Femur (tissue), 1 donor: ENCODE results near the gene ZFHX3.

Experiments
- DNase-seq: peaks from one replicate; pipeline ENCODE4 v3.0.0-alpha.2; 2017

The ZFHX3 gene

DNA sequence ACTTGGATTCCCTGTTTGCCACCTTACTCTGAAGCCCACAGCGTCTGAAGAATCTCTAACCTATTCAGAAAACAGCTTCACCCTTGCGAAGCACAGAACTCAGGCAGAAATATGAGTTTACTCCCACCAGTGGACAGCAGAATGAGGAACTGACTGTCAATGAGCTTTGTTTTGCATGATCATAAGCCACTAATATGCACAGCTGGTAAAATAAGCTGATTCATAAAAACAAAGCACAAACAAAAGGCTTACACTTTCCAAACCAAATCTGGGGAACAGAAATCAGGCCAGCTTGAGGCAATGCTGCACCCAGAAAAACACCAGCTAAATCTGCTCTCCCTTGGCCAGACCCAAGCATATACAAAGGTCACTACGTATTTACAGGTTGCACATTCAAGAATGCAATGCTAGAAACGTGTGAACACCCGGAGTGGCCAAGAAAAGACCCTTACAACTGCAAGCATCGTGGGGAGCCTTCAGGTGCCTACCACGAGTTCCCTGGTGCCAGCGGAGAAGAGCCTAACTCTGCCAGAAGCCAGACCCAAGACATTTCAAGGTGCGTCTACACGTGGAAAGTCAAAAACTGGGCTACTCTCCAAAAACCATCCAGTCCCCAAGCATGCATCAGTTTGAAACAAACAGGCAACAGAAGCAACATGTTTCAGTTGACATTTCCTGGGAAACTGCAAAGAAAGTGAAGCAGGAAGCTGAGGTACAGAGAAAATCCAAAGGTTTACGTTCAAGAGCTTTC is 207.1 kb downstream of the ZFHX3 start:
- DNase-seq: no peak

DNA sequence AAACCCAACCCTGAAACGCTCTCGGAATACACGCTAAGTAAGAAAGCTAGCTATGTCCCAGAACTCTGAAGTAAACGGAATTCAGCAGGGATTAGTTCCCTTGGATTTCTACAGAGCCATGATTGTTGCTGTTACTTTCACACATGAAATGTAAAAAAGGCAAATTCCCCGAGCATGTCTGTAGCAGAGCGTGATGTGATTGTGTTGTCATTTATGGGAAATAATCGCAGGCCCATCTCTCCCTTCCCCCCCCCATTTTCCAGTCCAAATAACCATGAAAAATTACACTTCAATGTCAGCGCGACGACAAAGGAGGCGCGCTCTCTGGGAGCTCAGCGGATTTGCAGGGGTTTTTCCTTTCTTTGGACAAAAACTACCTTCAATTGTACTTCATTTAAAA is 209.0 kb downstream of the ZFHX3 start:
- DNase-seq: no peak

DNA sequence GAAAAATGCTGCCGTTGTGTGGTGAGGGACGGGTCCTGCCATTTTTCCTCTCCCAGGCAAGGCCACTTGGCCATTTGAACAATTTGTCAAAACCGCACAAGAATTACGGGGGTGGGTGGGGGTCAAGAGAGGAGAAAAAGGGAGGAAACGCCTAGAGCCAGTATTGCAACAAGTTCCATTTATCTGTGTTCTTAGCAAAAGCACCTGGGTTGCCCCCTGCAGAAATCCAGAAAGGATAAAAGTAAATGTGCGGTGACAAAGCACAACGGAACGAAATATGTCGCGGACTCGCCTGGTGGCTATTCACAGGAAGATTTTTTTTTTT is 209.4 kb downstream of the ZFHX3 start:
- no peak for DNase-seq

DNA sequence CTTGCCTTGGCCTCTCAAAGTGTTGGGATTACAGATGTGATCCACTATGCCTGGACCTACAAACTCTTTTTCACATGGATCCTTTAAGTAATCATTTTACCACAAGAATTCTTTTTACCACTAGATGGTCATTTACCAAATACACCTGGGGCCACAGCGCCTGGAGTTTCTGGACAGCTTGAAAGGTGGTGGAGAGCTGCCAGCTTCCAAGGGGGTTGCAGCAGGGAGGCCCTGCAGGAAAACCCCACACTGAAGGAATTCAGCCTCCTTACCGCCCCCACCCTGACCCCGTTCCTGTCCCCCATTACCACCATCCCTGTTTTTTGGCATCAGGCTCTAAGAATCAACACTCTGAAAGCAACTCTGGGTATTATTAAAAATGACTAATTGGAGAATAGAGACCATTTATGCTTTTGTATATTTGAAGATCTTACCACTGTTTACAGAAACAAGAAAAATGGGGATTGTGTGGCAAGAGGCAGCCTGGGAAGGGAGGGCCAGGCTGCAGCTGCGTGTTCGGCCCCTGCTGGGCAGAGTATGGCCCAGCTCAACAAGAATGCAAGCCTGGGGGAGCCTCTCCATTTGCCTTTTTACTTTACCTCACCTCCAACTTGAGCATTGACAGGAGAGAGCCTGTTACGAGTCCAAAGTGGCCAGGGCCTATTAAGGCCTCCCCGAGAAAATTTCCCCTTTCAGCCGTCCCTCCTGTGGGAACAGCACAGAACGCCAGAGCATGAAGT is 209.9 kb downstream of the ZFHX3 start:
- DNase-seq: no peak

DNA sequence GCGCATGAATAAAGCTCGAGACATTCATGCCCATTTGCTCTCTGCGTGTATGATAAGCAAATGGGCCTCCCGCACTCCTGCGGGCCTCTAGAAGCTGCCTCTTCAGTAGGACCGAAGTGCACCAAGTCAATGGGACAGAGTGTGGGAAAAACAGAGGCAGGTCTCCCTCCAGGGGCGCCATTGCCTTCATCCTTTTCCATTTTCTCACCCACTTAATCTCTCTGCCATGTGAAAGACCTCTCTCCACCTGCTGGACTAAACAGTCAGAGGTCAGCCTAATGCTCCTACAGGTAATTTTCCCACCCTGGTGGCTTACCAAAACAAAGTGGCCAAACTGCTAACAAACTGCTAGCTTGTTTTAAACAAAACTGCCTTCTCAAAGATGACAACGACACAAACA is 210.9 kb downstream of the ZFHX3 start:
- no peak for DNase-seq

DNA sequence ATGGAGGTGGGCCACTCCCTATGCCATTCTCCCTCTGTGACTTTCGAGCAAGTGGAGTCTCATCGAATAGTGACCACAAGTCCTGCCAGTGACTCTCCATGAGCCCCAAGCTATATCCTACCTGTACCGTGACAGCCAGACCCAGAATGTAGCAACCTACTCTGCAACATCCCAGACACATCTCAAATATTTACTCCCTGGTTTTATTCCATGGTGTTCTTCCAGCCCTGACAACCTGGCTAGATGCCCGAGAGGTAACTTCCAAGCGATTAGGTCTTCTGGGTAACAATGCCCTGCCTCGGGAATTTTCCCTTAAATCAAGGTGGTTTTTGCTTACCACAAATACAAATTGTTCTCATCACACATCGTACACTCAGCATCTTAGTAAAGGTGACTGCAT is 211.7 kb downstream of the ZFHX3 start:
- no peak for DNase-seq

DNA sequence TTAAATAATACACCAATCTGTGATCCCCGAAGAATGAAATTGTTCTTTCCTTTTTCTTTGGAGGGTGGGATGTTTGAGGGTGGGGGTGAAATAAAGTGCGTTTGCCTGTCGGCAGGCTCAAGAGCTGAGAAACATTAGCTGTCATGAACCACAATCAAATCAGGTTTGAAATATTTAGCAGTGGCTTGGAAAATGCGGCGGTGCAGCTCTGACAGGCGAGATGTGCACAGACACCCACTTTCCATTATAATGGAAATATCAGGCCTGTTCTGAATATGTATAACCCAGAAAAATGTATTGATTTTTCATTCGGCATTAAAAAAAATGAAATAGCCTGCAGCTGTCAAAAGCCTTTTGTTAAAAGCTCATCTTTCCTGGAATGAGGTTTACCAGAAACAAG is 212.8 kb downstream of the ZFHX3 start:
- DNase-seq: no peak

DNA sequence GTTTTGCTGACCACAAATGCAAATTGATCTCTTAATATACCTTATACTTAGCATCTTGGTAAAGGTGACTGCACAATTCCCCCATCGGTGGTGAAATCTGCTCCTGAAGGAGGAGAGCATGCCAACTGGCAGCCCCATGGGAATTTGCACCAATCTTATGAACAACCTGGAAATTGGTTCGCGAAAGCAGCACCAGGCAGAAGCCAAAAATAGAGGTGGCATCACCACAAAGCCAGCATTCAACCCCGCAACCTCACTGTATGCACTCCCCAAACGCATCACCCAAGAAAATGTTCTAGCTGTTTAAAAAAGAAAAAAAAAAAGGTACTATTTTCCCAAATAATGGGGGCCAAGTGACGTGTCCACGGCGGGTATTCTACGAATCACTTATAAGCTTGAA is 213.4 kb downstream of the ZFHX3 start:
- DNase-seq: no peak

DNA sequence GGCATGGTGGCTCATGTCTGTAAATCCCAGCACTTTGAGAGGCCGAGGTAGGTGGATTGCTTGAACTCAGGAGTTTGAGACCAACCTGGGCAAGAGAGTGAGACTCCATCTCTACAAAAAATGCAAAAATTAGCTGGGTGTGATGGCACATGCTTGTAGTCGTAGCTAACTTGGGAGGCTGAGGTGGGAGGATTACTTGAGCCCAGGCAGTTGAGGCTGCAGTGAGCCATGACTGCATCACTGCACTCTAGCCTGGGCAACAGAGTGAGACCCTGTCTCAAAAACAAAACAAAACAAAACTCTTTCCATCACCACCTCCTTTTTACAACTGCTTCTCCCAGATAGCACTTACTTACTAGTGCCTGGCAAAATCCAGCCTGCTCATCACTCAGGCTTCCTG is 214.0 kb downstream of the ZFHX3 start:
- DNase-seq: no peak

DNA sequence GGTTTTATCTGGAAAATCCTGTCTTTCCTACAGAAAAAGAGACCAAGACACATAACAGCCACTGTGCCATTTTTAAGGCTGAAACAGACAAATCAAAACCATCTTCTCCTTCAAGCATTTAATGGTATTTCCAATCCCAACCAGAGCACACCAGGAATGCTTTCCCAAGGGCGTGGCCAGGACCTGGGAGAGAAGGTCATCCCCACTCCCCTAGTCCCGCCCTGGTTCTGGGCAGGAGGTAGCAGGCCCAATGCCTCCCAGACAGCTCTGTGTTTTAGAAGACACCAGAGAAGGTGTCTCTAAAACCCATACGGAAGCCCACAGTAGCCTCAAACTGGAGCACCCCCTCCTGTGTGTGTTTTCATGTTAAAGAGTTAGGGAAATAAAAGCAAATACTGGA is 214.4 kb downstream of the ZFHX3 start:
- no peak for DNase-seq

DNA sequence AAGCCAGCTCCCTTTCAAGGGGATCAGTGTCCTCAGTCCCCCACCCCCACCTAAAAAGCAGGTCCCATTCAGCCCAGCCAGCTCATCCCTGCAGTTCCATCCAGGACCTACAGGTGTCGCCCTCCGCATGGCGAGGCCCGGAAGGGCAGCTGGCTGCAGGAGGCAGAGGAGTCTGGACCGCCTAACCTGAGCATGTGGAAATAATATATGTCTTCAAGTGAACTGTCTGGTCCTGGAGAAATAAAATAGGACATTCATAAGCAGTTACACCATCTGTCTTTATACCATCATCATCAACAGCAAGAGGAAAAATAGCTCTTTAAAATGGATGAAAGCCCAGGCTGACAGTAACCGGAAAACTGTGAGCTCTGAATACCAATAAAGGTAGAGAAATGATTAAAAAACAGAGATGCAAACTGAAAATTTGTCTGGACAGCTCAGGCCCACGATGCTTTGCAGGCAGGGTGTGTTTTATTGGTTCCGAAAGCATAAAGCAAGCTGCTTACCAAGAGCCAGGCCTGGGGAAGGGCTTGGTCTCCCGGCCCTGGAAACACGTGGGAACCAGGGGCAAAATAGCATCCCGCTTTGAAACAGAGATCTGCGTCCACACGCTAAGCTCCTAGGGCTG is 215.2 kb downstream of the ZFHX3 start:
- peak; percentile 92 for DNase-seq

DNA sequence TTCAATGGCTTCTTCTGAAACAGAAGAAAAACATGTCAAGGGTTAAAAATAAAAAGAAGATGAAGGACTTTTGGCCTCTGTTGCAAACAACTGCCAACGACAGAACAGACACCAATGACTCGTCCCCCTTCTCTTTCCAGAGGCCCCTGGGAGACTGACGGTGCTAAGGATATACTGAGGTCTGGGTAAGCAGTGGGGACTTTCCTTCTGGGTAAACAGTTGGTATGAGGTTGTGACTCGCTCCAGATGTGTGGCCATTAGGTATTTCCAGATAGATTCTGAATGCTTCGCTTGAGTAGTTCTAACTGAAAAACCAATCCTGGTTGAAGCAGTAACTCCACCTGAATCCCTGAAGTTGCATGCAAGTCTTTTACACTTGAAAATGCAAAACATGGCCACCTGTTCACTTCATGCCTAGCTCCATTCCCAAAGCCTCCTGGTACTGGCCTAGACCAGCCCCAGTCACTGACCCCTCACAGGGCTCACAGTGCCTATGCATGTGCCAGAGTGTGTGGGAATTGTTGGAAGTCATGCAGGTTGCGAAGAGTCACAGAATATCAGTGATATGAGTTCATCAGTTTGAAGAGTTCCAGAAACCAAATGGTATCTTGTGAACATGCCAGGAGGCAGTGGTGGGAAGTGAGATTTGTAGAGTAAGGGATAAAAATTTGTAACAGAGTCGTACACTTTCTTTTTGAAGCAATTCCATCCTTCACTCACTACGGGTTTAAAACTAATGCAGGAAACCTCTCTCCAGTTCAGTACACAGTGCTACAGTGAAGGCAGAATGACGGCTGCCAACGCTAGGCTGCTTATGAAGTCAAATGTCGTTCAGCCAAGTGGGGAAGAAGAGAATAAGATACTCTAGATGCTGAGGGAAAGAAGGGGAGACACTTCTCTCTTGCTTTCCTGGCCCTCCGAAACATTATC is 217.8 kb downstream of the ZFHX3 start:
- DNase-seq: no peak

DNA sequence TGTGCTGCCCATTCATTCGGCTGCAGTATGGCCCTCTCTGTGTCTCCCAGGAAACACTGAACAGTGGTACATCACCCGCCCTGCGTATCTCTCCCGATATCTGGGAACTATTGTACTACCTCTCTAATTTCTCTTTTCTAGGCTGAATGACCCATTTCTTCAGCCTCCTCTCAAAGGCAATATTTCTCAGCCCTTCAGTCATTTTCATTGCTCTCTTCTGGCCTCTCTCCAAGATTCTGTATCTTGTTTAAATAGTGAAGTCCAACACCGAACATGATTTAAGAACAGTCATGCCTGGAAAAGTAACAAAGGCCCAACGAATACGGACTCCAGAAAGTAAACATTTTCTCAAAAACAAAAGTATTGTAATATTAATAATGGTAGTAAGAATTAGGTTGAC is 220.1 kb downstream of the ZFHX3 start:
- no peak for DNase-seq

DNA sequence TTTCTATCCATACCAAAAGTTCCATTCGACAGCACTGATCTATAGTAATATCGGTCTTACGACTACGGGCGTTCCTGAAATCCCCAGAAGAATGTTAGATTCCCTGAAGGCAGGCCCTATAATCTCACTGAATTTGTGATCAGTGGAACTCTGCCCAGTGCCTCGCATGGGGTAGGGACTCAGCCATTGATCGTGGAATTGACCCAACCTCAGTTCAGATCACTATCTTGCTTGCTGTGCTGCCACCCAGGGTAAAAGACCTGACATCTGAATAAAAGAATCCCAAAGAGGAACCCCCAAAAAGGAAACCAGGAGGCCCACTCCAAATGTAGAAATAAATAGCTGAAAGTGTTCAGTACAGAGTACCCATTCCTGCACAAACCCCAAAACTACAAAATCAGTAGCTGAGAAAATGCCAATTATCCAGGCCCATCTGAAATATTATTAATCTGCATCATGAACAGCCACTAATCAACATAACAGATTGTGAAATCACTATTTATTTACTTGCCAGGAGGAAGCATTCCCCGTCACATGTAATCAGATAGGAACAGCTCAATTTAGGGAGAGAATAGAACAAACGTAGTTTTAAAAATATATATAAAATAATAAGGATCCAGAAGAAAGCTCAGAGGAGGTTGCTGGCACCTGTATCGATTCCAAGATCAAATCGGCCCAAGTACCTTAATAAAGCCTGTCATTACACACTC is 221.9 kb downstream of the ZFHX3 start:
- DNase-seq: no peak

DNA sequence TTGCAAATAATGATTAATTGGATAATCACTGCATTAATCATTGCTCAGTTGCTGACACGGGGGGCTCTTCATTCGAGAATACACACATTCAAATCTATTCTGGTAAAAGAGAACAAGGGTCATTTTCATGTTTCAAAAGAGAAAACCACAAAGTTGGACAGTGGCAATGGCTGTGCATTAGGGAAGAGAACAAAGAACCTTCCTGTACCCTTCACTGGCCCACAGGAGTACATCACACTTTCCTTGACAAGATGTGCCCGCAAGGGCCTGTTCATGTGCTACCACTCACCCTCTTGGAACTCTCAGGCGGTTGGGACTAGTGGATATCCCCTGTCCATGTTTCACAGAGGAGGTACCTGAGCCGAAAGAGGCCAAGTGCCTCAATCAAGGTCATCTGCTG is 223.2 kb downstream of the ZFHX3 start:
- DNase-seq: no peak

DNA sequence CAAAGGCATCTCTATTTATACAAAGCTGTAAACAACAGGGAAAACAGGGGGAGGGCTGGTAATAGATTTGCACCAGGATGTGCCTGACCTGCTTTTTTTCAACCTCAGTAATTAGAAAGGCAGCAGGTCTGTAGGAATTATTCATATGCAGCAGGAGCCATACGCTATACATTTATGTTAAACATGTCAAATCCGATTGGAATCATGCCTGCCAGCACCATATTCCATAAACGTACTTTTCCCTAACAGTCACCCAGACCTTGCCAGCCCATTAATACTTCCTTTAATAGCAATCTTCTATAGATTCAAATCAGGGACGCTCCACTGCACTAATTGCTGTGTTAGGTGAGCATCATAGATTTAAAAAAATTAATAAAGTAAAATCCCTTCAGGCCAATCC is 223.9 kb downstream of the ZFHX3 start:
- DNase-seq: no peak

DNA sequence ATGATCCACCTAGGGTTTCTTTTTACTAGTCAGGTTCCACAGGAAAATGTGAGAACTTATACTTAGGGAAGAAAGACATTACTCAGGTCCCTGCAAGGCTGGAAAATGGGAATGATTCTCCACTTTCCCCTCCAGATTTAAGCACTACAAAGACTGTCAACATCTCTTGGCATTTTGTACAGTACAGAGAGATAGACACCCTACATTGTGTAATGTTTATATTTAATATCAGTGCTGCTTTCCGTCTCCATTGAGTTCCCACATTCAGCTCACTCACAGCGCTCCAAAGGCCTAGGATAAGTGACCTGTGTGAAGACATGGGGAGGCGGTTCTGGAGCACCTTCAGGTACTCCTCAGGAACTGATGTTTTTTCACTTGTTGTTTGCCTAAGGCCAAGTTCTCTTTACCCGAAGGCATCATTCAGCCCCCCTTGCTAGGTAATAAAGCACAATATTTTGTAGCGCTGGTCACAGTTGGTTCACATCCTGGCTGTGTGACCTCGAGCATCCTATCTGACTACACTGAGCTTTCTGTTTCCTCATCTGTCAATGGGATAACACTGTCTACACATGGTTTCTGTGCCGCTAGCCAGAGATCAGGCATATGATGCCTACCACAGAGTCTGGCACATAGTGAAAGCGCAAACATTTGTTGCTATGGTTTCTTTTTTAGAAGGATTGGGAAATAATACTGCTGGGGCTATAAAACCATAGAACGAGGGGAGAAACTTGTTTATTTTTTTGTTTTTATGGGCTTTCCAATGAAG is 226.6 kb downstream of the ZFHX3 start:
- DNase-seq: no peak

DNA sequence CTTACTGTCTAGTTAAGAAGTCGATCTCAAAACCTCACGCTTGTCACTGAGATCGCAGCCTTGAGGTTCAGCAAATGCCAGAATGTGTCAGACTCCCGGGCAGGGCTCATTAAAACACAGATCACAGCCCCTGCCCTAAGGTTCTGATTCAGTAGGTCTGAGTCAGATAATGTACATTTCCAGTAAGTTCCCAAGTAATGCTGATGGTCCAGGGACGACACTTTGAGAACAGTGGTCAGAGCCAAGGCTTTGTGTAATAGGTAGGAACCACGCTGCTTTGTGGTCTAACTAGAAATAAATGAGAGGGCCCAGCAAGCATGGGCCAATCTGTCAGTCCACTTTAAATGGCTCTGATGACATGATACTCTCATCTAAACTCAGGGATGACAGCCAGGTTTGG is 228.6 kb downstream of the ZFHX3 start:
- no peak for DNase-seq

DNA sequence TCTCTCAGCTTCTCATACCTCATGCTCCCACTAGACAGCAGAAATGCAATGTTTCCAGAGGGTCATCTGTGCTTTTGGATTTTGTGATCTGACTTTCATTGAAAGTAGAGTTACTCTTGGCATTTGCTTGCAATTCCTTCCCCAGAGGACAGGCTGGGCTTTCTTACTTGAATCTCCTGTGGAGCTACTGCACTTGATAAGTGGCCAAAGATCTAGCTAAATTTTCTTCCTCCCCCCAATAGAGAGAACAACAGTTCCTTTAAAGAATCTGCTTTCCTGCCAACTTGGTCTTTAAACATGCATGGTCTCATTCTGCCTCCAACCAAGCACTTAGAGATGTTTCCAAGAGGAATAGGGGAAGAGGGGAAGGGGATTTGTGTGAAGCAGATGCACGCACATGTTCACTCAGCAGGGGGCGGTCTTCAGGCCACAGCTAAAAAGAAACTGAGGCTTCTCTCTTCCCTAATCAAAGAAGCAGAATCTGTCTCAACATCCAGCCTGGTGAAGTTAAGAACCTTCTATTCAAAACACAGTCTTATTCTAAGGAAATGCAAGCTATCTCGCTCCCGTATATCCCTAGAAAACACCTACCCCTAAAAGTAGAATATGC is 229.6 kb downstream of the ZFHX3 start:
- no peak for DNase-seq

DNA sequence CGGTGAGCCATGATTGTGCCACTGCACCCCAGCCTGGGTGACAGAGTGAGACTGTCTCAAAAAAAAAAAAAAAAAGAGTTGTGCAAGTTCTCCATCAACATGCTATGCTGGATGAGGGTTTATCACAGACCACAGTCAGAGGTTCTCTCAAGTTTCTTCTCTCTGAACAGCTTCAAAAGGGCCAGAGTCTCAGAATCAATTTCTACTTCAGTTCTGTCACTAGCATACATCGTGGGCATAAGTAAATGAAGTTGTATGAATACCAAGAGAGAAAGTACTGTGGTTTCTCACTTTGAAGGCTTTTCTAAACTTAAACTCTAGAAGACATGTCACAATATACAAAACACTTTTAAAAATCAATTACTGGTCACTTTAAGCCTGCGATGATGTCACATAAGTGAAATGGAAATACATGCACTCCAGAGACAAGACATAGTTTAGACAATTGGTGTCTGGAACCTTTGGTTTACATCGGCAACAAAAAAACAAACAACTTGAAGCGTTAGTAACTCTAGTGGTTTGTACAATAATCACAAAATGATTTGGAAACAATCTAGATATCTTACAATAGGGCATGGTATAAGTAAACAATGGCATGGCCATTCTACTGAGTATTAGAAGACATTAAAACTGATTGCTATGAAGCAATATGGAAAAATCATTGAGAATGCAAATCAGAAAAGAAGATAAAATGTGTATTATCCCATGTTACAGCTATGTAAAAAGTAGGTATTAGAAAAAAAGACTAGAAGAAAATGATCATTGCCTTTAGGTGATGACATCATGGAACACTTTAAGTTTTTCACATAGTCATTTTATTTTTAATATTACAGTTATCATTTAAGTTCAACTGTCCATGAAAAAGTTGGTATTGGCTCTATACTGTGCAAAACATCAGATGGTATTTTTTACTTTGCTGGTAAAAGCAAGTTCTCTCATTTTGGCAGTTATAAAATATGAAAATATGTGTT is 232.3 kb downstream of the ZFHX3 start:
- no peak for DNase-seq
